Neural progenitor cell (in vitro differentiated cells): Measurements from ENCODE around the gene HPGD. TPM values are rescaled to one million over a fixed set of nuclear protein-coding genes. Genes with fewer than 3 reads are reported as not detected.
A peak's percentile ranks its signal among the peaks of the same experiment; 100 is the strongest.

Source experiments
- DNase-seq: peaks from one replicate; pipeline ENCODE4 v3.0.0-alpha.2; 2016; ENCODE audit warnings: low spot score
- H2AFZ ChIP-seq: fragments of 200-600 bp; sonication (generic); replicated peaks from 2 replicates; pipeline ENCODE4 v1.6.1; 2016; ENCODE audit warnings: antibody characterized with exemption
- H3F3A ChIP-seq: fragments of 200-600 bp; sonication (generic); 2 replicates; pipeline ENCODE4 v1.6.1; 2016; ENCODE audit warnings: antibody characterized with exemption, low read depth
- H3K27ac ChIP-seq: fragments of 200-600 bp; sonication (generic); 2 replicates; pipeline ENCODE4 v1.5.1; 2016; ENCODE audit warnings: mild to moderate bottlenecking
- H3K27me3 ChIP-seq: fragments of 200-600 bp; sonication (generic); 2 replicates; pipeline ENCODE4 v1.6.1; 2016; ENCODE audit warnings: mild to moderate bottlenecking, moderate library complexity
- H3K36me3 ChIP-seq: fragments of 200-600 bp; sonication (generic); 2 replicates; pipeline ENCODE4 v1.5.1; 2016
- H3K4me1 ChIP-seq: fragments of 200-600 bp; sonication (generic); 2 replicates; pipeline ENCODE4 v1.6.1; 2016; ENCODE audit warnings: mixed run types
- H3K4me2 ChIP-seq: fragments of 200-600 bp; sonication (generic); 2 replicates; pipeline ENCODE4 v1.6.1; 2016
- H3K4me3 ChIP-seq: fragments of 200-600 bp; sonication (generic); 2 replicates; pipeline ENCODE4 v1.5.1; 2016
- H3K79me2 ChIP-seq: fragments of 200-600 bp; sonication (generic); 2 replicates; pipeline ENCODE4 v1.6.1; 2016; ENCODE audit warnings: low read depth
- H3K9ac ChIP-seq: fragments of 200-600 bp; sonication (generic); 2 replicates; pipeline ENCODE4 v1.6.1; 2016
- H3K9me3 ChIP-seq: fragments of 200-600 bp; sonication (generic); 2 replicates; pipeline ENCODE4 v1.5.1; 2016; ENCODE audit warnings: low read depth
- H4K20me1 ChIP-seq: fragments of 200-600 bp; sonication (generic); 2 replicates; pipeline ENCODE4 v1.6.1; 2016; ENCODE audit warnings: low read depth
- H3K27ac Mint-ChIP-seq: 3 replicates; pipeline ENCODE4 v1.8.0; 2021; ENCODE audit warnings: mixed read lengths
- H3K27me3 Mint-ChIP-seq: 2 replicates; pipeline ENCODE4 v1.8.0; 2022; ENCODE audit warnings: low read depth, mild to moderate bottlenecking, inconsistent platforms, moderate library complexity, mixed read lengths; ENCODE audit not compliant: insufficient read depth
- H3K36me3 Mint-ChIP-seq: 3 replicates; pipeline ENCODE4 v1.8.0; 2021; ENCODE audit warnings: mixed read lengths
- H3K4me1 Mint-ChIP-seq: 3 replicates; pipeline ENCODE4 v1.8.0; 2021; ENCODE audit warnings: mixed read lengths
- H3K4me3 Mint-ChIP-seq: 3 replicates; pipeline ENCODE4 v1.8.0; 2021; ENCODE audit warnings: mild to moderate bottlenecking, moderate library complexity, mixed read lengths
- H3K9me3 Mint-ChIP-seq: 3 replicates; pipeline ENCODE4 v1.8.0; 2020; ENCODE audit warnings: mixed read lengths
- EZH2 ChIP-seq: fragments of 200-600 bp; sonication (generic); IDR thresholded peaks from 2 replicates; pipeline ENCODE4 v1.6.1; 2017; ENCODE audit warnings: antibody characterized with exemption, mild to moderate bottlenecking, moderate library complexity
- EZH2phosphoT487 ChIP-seq: fragments of 200-600 bp; sonication (generic); IDR thresholded peaks from 2 replicates; pipeline ENCODE4 v1.6.1; 2017; ENCODE audit warnings: antibody characterized with exemption
- total RNA-seq: library from RNA; depleted of rRNA; stranded (reverse); fragments of >200 nt; gene quantifications from 2 replicates; pipeline ENCODE4 v1.2.3, GENCODE V29; 2015; ENCODE audit warnings: low replicate concordance
- TF ChIP-seq, protein P1 (sequence below): fragments of 200-600 bp; sonication (generic); IDR thresholded peaks from 2 replicates; pipeline ENCODE4 v1.5.1; 2017; ENCODE audit warnings: antibody characterized with exemption, mild to moderate bottlenecking

The HPGD gene
- total RNA-seq, 1 donor from 2014 or later, result not detected

DNA sequence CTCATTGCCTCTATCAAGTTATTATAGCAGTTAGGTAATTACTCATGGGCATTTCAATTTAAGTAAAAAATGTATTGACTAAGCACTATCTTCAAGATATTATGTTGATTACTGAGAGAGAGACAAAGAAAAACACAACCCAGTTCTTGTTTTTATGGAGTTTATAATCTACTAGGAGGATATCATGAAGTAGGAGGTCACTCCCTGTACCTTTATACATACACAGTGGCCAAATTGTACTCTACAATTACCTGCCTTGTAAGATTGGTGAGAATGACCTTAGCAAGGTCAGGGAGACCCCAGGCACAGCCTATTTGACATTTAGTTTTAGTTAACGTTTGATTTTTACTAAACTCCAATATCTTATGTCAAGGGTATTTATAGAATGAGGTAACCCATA, 5.5 kb downstream of the HPGD start:
- Histone ChIP-seq H3K4me1 (no peaks in the 10 kb centered on the region), H3K4me2 (no peak overlapping the region), H3K9ac (no peak overlapping the region), H3K36me3 (no peaks in the 10 kb centered on the region), H2AFZ (no peak overlapping the region), H3K9me3 (no peaks in the 10 kb centered on the region), H3K27me3 (peaks cover 21% of the 10 kb centered on the region), H3K4me3 (no peak overlapping the region), H3K27ac (no peak overlapping the region), H3K79me2 (no peaks in the 10 kb centered on the region), H4K20me1 (no peaks in the 10 kb centered on the region), H3F3A (peaks cover 4% of the 10 kb centered on the region)
- Mint-ChIP-seq H3K9me3 (no peaks in the 10 kb centered on the region), H3K4me1 (no peaks in the 10 kb centered on the region), H3K36me3 (no peaks in the 10 kb centered on the region), H3K27ac (no peak overlapping the region), H3K4me3 (no peak overlapping the region), H3K27me3 (peaks cover 6% of the 10 kb centered on the region)
- no peak for DNase-seq
- TF ChIP-seq, protein P1, sequence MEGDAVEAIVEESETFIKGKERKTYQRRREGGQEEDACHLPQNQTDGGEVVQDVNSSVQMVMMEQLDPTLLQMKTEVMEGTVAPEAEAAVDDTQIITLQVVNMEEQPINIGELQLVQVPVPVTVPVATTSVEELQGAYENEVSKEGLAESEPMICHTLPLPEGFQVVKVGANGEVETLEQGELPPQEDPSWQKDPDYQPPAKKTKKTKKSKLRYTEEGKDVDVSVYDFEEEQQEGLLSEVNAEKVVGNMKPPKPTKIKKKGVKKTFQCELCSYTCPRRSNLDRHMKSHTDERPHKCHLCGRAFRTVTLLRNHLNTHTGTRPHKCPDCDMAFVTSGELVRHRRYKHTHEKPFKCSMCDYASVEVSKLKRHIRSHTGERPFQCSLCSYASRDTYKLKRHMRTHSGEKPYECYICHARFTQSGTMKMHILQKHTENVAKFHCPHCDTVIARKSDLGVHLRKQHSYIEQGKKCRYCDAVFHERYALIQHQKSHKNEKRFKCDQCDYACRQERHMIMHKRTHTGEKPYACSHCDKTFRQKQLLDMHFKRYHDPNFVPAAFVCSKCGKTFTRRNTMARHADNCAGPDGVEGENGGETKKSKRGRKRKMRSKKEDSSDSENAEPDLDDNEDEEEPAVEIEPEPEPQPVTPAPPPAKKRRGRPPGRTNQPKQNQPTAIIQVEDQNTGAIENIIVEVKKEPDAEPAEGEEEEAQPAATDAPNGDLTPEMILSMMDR, result no peak
- TF ChIP-seq EZH2phosphoT487 (no peak), EZH2 (no peak)

DNA sequence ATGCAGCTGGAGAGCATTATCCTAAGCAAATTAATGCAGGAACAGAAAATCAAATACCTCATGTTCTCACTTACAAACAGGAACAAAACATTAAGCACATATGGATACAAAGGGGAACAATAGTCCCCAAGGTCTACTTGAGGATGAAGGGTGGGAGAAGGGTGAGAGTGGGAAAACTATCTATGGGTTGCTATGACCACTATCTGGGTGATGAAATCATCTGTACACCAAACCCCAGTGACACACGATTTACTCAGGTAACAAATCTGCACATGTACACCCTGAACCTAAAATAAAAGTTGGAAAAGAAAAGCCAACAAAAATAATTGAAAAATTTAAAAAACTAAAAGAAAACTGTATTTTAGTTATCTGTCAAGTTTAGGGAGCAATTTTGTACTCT, 5.9 kb downstream of the HPGD start:
- Histone ChIP-seq H3K4me3 (no peak overlapping the region), H3K36me3 (no peaks in the 10 kb centered on the region), H4K20me1 (no peaks in the 10 kb centered on the region), H3K4me1 (no peaks in the 10 kb centered on the region), H3K4me2 (no peak overlapping the region), H2AFZ (no peak overlapping the region), H3K27ac (no peak overlapping the region), H3K27me3 (peaks cover 16% of the 10 kb centered on the region), H3F3A (no peaks in the 10 kb centered on the region), H3K79me2 (no peaks in the 10 kb centered on the region), H3K9ac (no peak overlapping the region), H3K9me3 (no peaks in the 10 kb centered on the region)
- no peaks in the 10 kb centered on the region for H3K36me3 Mint-ChIP-seq
- no peak for DNase-seq
- TF ChIP-seq, protein P1, result no peak
- TF ChIP-seq EZH2phosphoT487 (no peak), EZH2 (no peak)
- no peak overlapping the region for H3K4me3 Mint-ChIP-seq
- peaks cover 1% of the 10 kb centered on the region for H3K27me3 Mint-ChIP-seq
- no peaks in the 10 kb centered on the region for H3K9me3 Mint-ChIP-seq
- no peak overlapping the region for H3K27ac Mint-ChIP-seq
- no peaks in the 10 kb centered on the region for H3K4me1 Mint-ChIP-seq

DNA sequence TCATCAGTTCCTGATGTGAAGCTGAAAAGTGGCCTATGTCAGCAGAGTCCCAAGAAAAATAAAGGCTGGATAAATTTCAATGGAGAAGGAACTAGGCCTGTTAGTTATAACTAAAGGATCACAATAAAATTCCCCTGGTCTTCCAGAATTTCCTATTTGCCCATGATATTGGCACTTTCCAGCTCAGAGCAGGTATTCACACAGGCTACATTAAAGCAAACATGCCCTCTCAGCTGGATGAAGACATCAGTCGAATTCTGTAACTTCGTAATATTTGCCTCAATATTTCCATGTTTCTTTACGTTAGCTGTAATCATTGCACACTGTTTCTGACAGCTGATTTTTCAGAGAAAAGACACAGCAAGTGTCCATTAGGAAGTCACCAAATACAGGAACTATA, 9.5 kb downstream of the HPGD start:
- TF ChIP-seq, protein P1, result no peak
- TF ChIP-seq EZH2 (no peak), EZH2phosphoT487 (no peak)
- Histone ChIP-seq H3K36me3 (no peaks in the 10 kb centered on the region), H4K20me1 (no peaks in the 10 kb centered on the region), H3K4me1 (no peaks in the 10 kb centered on the region), H3K4me3 (no peak overlapping the region), H3K9me3 (no peaks in the 10 kb centered on the region), H3K79me2 (no peaks in the 10 kb centered on the region), H2AFZ (no peak overlapping the region), H3K4me2 (no peak overlapping the region), H3F3A (no peaks in the 10 kb centered on the region), H3K9ac (no peak overlapping the region), H3K27me3 (no peaks in the 10 kb centered on the region), H3K27ac (no peak overlapping the region)
- Mint-ChIP-seq H3K36me3 (no peaks in the 10 kb centered on the region), H3K4me1 (peaks cover 3% of the 10 kb centered on the region), H3K9me3 (no peaks in the 10 kb centered on the region), H3K4me3 (no peak overlapping the region), H3K27me3 (no peaks in the 10 kb centered on the region), H3K27ac (no peak overlapping the region)
- no peak for DNase-seq

DNA sequence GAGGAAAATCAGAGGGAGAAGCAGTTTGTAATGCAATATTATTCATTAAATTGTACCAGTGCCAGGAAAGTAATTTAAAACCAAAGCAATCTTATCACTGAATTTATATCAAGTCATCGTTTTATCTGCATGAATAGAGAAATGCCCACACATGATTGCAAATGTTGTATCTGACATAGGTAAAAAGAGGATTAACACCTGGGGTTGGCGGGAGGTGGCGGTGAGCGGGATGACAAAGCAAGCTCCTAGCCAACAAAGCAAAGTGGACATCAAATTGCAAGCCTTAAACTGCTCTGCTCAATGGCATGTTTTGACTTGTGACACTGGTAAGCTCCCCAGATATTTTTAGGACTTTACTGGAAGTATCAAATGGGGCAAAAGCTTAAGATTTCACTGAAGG, 16.4 kb downstream of the HPGD start:
- Histone ChIP-seq H3K27me3 (no peaks in the 10 kb centered on the region), H3K9ac (no peak overlapping the region), H3K4me2 (no peak overlapping the region), H3K79me2 (no peaks in the 10 kb centered on the region), H3K36me3 (no peaks in the 10 kb centered on the region), H3K27ac (no peak overlapping the region), H3K4me1 (peaks cover 7% of the 10 kb centered on the region), H3F3A (no peaks in the 10 kb centered on the region), H3K4me3 (no peak overlapping the region), H4K20me1 (no peaks in the 10 kb centered on the region), H2AFZ (no peak overlapping the region), H3K9me3 (no peaks in the 10 kb centered on the region)
- peak; percentile 36 for DNase-seq
- Mint-ChIP-seq H3K27ac (no peak overlapping the region), H3K36me3 (no peaks in the 10 kb centered on the region), H3K4me1 (peaks cover 3% of the 10 kb centered on the region), H3K27me3 (no peaks in the 10 kb centered on the region), H3K4me3 (no peak overlapping the region), H3K9me3 (no peaks in the 10 kb centered on the region)
- TF ChIP-seq EZH2phosphoT487, result no peak
- TF ChIP-seq, protein P1, result no peak
- no peak for TF ChIP-seq EZH2
